HG02840 (cell line): Measurements from ENCODE around the gene MIA2.
"Not testable (repeated sequence)": the region's sequence is repeated elsewhere in the genome, so short reads cannot be mapped to it uniquely, and the experiment has no call there.

Source experiments
- ATAC-seq: cut with Tn5 transposase; IDR thresholded peaks from one replicate; pipeline ENCODE4 v1.9.1; 2021; ENCODE audit warnings: mild to moderate bottlenecking, moderate library complexity, moderate number of reproducible peaks; ENCODE audit not compliant: unreplicated experiment, low FRiP score

MIA2 gene

GRCh38 chr14:39266871-39267607 is 33.3 kb downstream of the MIA2 start:
- ATAC-seq: peak; percentile 86

DNA sequence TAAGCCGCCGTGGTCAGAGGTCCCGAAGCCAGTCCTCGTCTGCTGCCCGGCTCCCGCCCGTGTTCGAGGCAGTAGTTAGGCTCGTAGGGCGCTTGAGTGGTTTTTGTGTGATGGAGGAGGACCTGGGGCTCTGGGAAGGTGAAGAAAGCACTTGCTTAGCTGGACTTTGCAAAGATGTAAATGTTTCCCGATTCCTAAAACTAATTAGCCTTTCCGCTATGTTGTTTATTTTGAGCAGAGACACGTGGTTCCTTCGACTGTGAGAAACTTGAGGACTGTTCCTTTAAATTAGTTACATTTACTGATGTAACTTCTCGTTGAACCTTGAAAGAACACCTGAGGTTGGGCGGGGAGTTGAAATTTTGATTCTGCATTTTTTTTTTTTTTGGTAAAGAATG is 33.9 kb downstream of the MIA2 start:
- ATAC-seq: peak; percentile 2

GRCh38 chr14:39268393-39268792 is 34.7 kb downstream of the MIA2 start:
- ATAC-seq: no peak

DNA sequence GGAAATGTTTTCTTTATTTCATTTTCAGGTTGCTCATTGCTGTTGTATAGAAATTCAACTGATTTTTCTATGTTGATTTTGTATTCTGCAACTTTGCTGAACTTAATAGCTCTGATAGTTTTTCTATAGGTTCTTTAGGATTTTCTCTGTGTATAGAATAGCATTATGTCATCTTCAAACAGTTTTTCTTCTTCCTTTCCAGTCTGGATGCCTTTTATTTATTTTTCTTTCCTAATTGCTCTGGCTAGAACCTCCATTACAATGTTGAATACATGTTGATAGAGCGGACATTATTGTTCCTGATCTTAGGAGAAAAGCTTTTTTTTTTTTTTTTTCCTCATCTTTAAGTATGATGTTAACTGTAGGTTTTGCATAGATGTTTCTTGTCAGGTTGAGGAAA is 39.2 kb downstream of the MIA2 start:
- ATAC-seq: no peak

GRCh38 chr14:39275395-39275794 is 41.7 kb downstream of the MIA2 start:
- ATAC-seq: no peak

DNA sequence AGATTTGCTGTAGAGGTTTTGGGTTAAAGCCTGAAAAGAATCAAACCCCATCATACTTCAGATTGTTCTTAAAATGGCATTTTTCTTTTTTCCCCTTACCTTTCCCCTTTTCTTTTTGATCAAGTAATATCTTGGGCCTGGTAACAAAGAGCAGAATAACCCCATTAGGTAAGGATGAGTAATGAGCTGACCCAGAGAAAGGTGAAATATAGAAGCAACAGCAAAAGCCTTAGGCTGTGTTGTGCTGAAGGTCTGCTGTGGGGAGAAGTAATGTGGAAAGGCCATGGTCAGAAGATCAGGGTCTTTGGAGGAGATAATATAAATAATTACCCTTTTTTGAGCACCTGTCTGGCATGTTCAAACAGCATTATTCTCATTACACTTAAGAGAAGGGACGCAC is 42.3 kb downstream of the MIA2 start:
- ATAC-seq: no peak

DNA sequence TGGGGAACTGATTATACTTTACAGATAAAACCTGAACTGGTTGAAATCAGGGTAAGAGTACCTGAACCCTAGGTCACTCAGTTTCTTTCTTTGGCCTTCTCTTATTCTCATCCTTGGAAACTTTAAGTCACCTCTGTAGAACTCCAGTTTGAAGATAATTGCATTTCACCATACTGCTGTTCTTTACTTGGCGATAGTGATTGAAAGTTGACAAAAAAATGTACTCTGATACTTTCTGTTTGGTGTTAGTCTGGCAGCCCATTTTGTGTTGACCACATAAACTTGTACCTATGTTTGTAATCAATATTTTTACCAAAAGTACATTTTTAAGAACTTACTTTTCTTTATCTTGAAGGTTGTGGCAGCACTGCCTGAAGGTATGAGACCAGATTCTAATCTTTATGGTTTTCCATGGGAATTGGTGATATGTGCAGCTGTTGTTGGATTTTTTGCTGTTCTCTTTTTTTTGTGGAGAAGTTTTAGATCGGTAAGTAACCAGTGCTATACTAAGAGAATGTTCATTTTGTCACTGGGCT is 42.9 kb downstream of the MIA2 start:
- ATAC-seq: no peak

GRCh38 chr14:39279515-39279914 is 45.8 kb downstream of the MIA2 start:
- ATAC-seq: no peak

DNA sequence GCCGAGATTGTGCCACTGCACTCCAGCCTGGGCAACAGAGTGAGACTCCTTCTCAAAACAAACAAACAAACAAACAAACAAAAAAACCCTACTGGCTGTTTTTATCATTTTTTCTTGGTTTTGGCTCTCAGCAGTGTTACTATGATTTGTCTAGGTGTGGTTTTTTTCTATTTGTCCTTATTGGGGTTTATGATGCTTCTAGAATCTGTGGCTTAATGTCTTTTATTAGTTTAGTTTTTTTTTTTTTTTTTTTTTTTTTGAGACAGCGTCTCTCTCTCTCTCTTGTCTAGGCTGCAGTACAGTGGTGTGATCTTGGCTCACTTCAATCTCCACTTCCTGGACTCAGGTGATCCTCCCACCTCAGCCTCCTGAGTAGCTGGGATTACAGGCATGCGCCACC is 47.0 kb downstream of the MIA2 start:
- ATAC-seq: not testable (repeated sequence)

DNA sequence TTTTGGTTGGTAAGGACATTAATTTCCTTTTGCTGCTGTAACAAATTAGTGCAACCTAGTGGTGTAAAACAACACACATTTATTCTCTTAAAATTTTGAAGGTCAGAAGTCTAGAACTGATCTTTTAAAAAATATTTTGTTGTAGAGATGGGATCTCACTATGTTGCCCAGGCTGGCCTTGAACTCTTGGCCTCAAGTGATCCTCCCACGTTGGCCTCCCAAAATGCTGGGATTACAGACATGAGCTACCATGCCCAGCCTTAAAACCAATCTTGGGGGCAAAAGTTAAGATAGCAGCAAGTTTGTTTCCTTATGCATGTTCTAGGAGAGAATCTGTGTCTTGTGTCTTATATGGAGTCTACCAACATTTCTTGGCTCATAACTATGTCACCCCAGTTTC is 55.8 kb downstream of the MIA2 start:
- ATAC-seq: no peak

GRCh38 chr14:39291701-39292100 is 58.0 kb downstream of the MIA2 start:
- no peak for ATAC-seq

DNA sequence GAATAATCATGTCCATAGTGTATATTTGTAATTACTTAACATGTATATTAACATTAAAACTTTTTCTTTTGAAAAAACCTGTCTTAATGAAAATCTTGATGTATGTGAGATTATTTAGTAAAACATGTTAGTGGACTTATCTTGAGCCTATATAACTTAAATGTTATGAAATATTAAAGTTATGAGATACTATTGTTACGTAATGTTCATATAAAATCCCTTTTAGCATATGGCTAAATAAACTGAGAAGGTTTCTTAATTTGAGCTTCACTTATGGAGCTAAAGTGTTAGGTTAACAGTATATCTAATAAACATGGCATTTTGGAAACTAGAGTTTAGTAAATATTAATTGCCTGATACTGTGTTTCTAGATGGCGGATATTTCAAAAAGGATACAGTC is 59.9 kb downstream of the MIA2 start:
- no peak for ATAC-seq

GRCh38 chr14:39300389-39300788 is 66.7 kb downstream of the MIA2 start:
- not testable (repeated sequence) for ATAC-seq

- ATAC-seq: no peak
These were observed 68.6 kb downstream of the MIA2 start for GRCh38 chr14:39302124-39302810.

DNA sequence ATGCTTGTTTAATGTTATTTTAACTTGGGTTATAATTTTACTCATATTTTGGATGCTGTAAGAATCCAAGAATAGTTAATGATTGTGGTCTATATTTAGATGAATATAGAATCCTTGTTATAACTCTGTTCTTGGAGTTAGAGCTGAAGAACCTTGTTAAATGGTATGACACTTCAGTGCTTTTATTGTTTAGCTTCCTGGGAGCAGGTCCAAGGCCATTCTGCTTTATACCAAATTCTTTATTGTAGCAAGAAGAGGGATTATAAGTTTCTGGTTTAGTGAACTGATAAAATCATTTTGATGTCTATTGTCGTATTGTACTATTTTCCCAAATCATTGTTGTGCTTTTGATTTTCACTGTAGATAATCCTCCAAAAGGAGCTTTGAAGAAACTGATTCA is 69.4 kb downstream of the MIA2 start:
- no peak for ATAC-seq

GRCh38 chr14:39307815-39308214 is 74.1 kb downstream of the MIA2 start:
- no peak for ATAC-seq

DNA sequence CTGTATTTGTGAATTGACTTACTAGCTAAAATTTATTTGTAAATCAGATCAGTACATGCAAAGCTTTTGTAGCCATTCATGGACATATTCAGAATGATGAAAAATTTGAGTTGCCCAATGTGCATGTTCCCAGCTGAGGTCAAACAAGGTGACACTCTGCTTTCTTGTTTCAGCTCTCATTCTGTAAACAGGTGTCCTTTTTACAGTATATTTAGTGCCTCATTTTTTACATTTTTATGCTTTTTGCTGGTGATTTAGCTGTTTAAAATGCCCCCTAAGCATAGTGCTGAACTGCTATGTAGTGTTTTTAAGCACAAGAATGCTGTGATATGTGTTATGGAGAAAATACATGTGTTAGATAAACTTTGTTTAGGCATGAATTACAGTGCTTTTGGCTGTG is 76.3 kb downstream of the MIA2 start:
- ATAC-seq: no peak

DNA sequence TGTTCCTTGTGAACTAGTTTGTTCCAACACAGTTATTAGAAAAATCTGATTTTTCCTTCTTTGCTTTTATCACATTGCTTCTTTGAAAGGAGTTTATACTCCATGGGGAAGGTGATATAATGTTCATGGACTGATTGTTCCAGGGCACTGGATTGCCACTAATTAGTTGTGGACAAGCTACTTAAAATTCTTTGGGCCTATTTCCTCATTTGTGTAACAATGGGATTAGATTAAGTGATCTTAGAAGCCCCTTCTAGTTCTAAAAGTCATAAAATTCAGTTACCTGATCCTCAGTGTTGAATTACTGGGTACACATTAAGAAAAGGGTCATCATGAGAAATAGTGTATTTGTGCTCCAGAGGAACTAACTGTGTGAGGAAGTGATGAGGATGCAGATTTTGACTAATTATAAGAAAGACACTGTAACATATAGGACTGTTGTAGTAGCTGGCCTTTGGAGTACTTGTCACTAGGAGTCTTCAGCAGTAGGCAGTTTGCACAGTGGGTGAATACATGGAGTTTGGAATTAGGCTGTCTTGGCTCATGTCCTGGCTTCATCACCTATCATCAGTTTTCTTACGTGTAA is 82.2 kb downstream of the MIA2 start:
- ATAC-seq: no peak

- ATAC-seq: no peak
These were observed 83.3 kb downstream of the MIA2 start for GRCh38 chr14:39316830-39317553.

GRCh38 chr14:39318574-39318973 is 84.9 kb downstream of the MIA2 start:
- ATAC-seq: no peak

DNA sequence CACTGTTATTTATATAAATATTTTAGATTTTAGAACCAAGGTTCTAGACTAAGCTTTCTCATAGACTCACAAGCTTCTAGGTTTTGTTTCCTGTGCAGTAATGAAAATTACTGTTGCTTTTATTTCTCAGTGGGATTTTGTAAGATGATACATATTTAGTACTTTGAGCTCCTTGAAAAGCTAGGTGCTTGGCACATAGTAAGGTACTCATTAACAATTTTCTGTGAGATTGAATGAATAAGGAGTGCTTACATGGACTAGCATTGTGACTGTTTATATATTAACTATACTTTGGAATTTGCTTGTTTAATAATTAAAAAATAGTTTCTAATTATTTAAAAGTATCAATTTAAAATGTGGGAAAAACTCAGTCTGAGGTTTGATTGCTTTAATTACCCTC is 85.7 kb downstream of the MIA2 start:
- ATAC-seq: no peak
